Measurements from ENCODE around the gene PLP1.

The PLP1 gene

GRCh38 chrX:103831803-103832544 is 55.3 kb downstream of the PLP1 start, which contains the start of gene RAB9B:
TSS of gene RAB9B (minus strand) at chrX:103832257. CDS start at chrX:103825784, 6,473 bp downstream.
- DNase-seq: no peak

DNA sequence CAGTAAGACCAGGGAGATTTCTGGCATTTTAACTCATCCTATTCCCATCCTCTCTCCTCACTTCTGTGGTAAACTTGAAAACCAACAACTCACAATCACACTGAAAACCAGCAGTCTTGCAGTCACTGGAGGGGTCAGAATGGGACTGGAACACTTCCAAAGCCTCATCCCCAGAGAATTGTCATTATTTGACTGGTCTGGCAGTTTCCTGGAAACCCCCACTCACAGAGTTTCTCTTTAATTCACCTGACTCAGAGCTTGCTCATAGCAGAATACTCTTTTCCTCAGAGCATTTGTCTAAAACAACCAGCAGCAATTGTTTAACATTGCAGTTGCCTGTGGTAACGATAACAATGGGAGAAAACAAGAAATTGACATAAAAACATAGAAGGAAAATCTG is 62.8 kb downstream of the PLP1 start:
- DNase-seq: no peak
